ENCODE measurements around the gene PPID.
"Not testable (repeated sequence)": the region's sequence is repeated elsewhere in the genome, so short reads cannot be mapped to it uniquely, and the experiment has no call there.

PPID gene

DNA sequence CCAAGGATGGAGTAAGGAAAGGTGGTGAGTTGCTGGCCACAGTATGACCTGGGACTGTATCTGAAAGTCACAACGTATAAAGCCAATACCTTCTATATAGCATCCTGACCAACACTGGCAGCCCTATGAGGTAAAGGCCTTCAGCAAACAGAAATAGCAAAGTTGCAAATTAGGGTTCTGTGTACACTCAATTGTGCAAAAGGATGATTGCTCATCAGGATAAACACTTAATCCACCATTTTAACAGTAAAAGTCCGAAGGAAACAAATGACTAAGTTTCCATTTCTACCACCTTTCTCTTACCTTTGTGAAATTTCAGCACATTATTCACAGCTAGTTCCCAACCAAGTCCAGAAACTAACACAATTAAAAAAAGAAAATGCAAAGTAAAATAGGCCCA is 44.3 kb upstream of the PPID start:
- Histone ChIP-seq H3K27me3 (replicated peaks) (no peaks in the 10 kb centered on the region), H3K36me3 (replicated peaks) (no peaks in the 10 kb centered on the region), H3K4me3 (ENCODE audit: low read depth, low read length) (no peak overlapping the region), H3K27ac (no peak overlapping the region)
- in situ Hi-C loops (cut with HindIII; ENCODE audit: low pct_ligation_motif_present, low sequenced_read_pairs): no loop called here
- no peak for TF ChIP-seq CTCF (IDR thresholded peaks at IDR 0.05; ENCODE audit: low read depth, low read length, missing control alignments)
- no peak for DNase-seq

DNA sequence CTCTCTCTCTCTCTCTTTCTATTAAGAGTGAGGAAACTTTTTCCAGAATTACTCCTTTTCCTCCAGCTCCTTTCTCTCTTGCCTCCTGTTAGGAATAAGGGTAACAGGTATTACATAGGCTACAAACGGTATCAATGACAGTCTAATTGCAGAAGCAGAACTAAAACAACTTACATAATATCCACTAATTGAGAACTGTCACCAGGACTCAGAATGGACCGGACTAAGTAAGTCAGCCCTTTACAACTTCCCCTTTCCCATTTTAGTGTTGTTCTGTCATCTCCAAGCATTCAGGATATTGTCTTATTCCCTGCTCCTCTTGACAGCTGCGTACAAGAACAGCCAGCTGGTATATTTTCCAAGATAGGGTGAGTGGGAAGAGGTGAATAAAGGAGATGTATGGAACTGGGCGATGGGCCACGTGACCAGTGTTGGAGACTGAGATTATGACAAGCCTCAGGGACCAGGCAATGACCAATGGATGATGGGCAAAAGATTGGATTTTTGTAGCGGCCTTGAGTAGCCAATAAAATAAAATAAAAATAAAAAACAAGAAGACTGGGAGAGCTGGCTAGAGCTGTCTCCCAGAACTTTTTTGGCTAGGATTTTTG is 43.3 kb upstream of the PPID start:
- H3K27me3 ChIP-seq (replicated peaks): no peaks in the 10 kb centered on the region
- TF ChIP-seq CTCF (IDR thresholded peaks at IDR 0.05; ENCODE audit: low read depth, low read length, missing control alignments): no peak
- in situ Hi-C loops (cut with HindIII; ENCODE audit: low pct_ligation_motif_present, low sequenced_read_pairs): no loop called here
- no peak for DNase-seq
- no peaks in the 10 kb centered on the region for H3K36me3 ChIP-seq (replicated peaks)
- H3K4me3 ChIP-seq (ENCODE audit: low read depth, low read length): no peak overlapping the region
- H3K27ac ChIP-seq: no peak overlapping the region

GRCh38 chr4:158763462-158763861 is 40.3 kb upstream of the PPID start:
- no peak overlapping the region for H3K4me3 ChIP-seq (ENCODE audit: low read depth, low read length)
- H3K27me3 ChIP-seq (replicated peaks): no peaks in the 10 kb centered on the region
- no peak overlapping the region for H3K27ac ChIP-seq
- in situ Hi-C loops (cut with HindIII; ENCODE audit: low pct_ligation_motif_present, low sequenced_read_pairs): no loop called here
- no peaks in the 10 kb centered on the region for H3K36me3 ChIP-seq (replicated peaks)
- TF ChIP-seq CTCF (IDR thresholded peaks at IDR 0.05; ENCODE audit: low read depth, low read length, missing control alignments): no peak
- DNase-seq: no peak

DNA sequence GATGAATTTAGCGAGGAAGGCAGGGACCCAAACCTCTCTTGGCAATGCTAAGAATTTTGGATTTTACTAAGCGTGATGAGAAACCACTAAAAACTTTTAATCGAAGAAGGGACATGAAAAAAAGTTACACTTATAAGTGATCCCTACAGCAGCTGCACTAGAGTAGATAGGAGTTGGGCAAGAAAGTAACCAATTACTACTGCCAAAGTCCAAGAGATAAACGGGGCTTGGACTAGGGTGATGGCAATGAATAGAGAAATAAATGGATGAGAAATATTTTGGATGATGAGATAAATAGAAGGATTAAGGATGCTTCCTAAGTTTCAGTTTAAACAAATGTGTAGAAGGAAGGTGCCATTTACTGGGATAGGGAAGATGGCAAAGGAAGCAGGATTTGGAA is 39.4 kb upstream of the PPID start:
- H3K27me3 ChIP-seq (replicated peaks): no peaks in the 10 kb centered on the region
- TF ChIP-seq CTCF (IDR thresholded peaks at IDR 0.05; ENCODE audit: low read depth, low read length, missing control alignments): no peak
- in situ Hi-C loops (cut with HindIII; ENCODE audit: low pct_ligation_motif_present, low sequenced_read_pairs): no loop called here
- no peak for DNase-seq
- H3K27ac ChIP-seq: no peak overlapping the region
- no peak overlapping the region for H3K4me3 ChIP-seq (ENCODE audit: low read depth, low read length)
- H3K36me3 ChIP-seq (replicated peaks): no peaks in the 10 kb centered on the region

- no peak for TF ChIP-seq CTCF (IDR thresholded peaks at IDR 0.05; ENCODE audit: low read depth, low read length, missing control alignments)
- in situ Hi-C loops (cut with HindIII; ENCODE audit: low pct_ligation_motif_present, low sequenced_read_pairs): no loop called here
- H3K27me3 ChIP-seq (replicated peaks): no peaks in the 10 kb centered on the region
- H3K4me3 ChIP-seq (ENCODE audit: low read depth, low read length): no peak overlapping the region
- peak; percentile 52 for DNase-seq
- no peaks in the 10 kb centered on the region for H3K36me3 ChIP-seq (replicated peaks)
- peak overlapping the region; percentile 37 for H3K27ac ChIP-seq
Measured at GRCh38 chr4:158760866-158761265, 37.7 kb upstream of the PPID start.

- H3K36me3 ChIP-seq (replicated peaks); in situ Hi-C loops (cut with HindIII; ENCODE audit: low pct_ligation_motif_present, low sequenced_read_pairs); DNase-seq; H3K27me3 ChIP-seq (replicated peaks); H3K4me3 ChIP-seq (ENCODE audit: low read depth, low read length); H3K27ac ChIP-seq: not testable (repeated sequence)
Measured at GRCh38 chr4:158759539-158759938, 36.3 kb upstream of the PPID start.

Measured in brain microvascular endothelial cell (primary cell).